NCI-H2196 (cell line): Measurements from ENCODE around the gene GRHPR.

Source experiments
- DNase-seq: peaks from one replicate; lab custom pipeline; 2025; ENCODE audit not compliant: unreplicated experiment; lab: John Stamatoyannopoulos, UW

The GRHPR gene

DNA sequence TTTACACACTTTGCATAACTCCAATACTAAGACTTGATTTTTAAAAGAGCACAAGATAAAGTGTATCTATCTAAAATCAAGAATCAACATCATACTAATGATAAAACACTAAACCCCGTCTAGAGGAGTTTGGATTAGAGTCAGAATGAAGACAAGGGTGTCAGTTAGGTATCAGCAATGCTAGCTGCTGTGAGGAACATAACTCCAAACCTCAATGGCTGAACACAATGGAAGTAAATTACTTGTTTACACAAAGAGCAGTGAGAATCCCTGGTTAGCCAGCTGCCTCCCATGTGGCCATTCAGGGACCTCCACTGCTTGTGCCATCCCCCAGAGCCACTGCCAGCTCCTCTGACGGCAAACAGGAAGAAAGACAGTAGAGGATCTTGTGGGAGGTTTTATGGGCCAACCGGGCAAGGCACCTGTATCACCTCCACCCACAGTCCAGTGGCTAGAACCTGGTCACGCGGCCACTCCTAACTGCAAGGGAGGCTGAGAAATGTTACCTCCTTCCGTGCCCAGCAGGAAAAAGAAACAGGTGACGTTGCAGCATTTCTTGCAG is 24.0 kb upstream of the GRHPR start:
- no peak for DNase-seq

DNA sequence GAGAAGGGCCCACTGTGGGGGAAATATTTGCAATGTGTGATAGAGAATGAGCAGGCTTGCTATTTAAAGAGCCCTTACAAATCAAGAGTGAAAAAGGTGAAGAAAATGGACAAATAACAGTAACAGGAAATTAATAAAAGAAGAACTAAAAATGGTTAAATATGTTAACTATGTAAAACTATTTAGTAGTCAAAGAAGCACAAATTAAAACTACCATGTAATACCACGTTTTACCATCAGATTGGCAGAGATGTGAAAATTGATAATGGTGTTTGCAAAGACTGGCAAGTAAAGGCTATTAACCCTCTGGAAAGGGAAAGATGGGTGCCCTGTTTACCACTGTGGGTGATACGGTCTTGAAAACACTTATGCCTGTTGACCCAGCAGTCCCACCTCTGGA is 23.2 kb upstream of the GRHPR start:
- DNase-seq, result no peak

DNA sequence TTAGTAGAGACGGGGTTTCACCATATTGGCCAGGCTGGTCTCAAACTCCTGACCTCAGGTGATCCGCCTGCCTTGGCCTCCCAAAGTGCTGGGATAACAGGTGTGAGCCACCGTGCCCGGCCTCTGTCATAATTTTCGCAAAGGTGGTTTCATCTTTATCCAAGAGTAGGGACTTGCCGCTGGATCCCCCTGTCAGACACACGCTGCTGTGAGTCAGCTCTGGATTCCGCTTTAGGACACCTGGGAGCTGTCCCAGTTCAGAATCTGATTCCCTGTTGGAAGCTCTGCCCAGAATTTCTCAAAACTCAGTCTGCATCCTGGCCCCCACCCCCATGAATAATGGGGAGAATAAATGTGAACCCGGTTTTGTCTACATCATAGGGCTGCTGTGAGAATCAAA is 17.9 kb upstream of the GRHPR start:
- no peak for DNase-seq

DNA sequence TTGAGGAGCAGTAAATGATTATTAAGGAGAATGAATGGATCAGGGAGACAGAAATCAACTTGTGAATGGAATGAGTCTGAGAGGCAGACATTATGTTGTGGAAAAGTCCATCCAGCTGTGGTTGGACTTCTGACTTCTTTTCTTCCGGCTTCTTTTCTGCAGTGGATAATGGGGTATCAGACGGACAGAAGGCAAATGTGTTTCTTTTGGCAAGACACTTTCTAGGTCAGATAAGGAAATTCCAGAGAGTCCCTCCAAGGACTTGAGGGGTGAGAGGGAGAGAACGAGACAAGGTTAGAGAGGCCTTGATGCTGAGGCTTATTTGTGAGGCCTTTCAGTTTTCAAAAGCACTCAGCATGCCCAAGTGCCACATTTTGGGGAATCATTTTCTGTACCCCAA is 17.1 kb upstream of the GRHPR start:
- no peak for DNase-seq

DNA sequence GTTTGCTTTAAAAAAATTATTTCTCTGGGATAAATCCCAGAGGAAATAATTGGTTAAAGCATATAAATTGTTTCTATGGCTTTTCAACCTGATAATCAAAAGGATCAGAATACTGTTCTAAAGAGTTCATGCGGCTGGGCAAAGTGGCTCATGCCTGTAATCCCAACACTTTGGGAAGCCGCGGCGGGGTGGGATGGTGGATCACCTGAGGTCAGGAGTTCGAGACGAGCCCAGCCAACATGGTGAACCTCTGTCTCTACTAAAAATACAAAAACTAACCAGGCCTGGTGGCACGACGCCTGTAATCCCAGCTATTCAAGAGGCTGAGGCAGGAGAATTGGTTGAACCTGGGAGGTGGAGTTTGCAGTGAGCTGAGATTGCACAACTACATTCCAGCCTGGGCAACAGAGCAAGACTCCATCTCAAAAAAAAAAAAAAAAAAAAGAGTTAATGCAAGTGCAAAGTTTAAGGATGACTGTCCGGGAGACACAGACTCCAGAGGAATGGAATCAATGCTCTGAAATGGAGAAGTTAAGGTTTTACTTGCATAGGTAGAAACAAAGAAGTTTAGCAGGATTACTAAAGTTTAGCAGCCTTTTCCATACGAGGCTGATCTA is 16.6 kb upstream of the GRHPR start:
- DNase-seq, result no peak

DNA sequence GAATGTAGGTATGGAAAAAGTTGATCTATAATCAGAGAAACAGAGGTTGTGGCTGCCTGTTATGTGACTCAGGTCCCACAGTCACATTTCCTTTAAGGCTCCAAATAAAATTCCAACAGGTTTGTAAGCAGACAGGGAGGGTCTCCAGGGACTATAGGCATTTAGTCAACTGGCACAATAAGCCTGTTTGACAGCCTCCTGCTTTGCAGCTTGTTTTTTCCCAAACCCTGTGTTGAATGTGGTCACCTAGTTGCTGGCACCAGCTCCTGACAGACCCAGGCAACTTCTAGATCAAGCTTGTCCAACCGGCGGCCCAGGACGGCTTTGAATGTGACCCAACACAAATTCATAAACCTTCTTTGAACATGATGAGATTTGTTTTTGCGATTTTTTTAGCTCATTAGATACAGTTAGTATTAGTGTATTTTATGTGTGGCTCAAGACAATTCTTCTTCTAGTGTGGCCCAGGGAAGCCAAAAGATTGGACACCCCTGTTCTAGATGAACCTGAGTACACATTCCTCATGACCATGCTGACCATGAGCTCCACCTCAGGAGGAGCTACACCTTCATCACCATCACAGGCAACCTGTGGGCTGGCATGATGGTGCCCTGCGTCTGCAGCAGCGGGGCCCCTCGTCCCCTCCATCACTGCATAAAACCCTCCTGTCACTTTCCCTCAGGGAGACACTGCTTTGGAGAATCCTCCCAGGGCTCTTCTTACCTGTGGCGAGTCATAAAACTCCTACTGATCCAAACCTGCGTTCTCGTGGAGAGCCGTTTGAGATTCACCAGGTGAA is 15.7 kb upstream of the GRHPR start:
- no peak for DNase-seq

DNA sequence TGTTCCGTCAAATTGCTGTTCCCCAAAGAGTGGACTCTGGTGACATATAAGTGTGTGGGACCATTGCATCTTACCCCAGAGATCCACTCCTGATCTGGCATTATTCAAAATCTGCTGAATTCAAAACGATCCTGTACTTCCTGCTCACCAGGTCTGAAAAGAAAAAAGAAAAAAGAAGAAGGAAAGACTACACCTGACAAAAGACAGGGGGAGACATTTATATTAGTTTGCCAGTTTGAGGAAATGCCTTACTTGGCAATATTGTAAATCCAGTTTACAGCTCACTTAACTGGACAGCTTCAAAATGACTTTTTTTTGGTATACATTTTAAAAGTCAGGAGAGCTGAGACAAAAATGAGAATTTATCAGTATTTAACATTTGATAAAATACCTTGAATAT is 15.0 kb upstream of the GRHPR start:
- peak; percentile 18 for DNase-seq

DNA sequence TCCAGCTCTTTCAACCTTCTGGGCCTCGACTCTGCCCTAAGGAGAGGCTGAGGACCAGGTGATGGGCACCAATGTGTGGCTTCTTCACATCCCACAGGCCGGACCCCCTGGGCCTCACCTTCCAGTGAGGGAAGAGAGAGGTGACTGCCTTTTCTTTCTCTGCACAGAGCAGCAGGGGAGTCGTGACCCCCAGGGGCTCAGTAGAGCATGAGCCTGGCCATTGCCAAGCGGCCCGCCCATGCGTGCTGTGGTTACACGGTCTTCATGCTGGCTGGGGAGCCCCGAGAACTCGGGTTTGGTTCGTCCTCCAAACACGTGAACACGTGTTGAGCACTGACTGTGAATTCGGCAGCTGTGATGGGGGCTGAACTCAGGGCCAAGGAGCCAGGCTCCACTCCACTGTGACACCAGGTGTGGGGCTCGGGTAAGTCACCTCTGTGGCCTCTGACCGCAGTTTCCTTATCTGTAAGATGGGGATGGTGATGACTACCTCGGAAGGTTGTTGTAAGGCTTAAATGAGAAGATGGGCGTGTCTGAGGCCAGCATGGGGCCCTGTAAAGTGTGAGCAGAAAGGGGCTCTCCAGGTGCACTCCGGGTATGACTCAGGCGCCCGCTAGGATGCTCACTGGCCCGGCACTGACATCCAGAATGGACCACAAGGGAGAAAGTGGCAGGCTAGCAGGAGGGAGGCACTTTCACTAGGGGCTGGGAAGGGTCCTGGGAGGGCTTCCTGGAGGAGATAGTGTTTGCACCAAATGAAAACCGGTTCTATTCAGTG is 13.4 kb upstream of the GRHPR start:
- DNase-seq, result no peak

DNA sequence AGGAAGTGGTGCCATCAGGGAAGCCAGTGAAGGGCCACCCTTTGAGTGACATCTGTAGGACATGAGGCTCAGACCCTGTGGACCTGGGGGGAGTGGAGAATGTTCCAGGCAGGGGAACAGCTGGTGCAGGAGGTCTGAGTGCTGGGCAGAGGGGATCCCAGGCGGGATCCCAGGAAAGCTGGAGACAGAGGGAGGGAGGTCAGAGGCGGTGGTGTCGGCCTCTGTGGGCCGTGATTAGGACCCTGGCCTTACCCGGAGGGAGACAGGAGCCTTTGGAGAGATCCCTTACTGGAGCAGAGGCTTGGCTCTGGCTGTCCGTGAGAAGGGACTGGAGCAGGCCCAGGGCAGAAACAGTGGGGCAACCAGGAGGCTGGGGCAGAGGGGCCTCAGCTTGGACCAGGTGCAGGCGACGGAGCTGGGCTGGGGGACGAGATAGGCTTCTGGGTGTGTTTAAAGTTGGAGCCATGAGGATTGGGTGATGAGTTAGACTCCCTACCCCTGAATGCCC is 12.1 kb upstream of the GRHPR start:
- no peak for DNase-seq

DNA sequence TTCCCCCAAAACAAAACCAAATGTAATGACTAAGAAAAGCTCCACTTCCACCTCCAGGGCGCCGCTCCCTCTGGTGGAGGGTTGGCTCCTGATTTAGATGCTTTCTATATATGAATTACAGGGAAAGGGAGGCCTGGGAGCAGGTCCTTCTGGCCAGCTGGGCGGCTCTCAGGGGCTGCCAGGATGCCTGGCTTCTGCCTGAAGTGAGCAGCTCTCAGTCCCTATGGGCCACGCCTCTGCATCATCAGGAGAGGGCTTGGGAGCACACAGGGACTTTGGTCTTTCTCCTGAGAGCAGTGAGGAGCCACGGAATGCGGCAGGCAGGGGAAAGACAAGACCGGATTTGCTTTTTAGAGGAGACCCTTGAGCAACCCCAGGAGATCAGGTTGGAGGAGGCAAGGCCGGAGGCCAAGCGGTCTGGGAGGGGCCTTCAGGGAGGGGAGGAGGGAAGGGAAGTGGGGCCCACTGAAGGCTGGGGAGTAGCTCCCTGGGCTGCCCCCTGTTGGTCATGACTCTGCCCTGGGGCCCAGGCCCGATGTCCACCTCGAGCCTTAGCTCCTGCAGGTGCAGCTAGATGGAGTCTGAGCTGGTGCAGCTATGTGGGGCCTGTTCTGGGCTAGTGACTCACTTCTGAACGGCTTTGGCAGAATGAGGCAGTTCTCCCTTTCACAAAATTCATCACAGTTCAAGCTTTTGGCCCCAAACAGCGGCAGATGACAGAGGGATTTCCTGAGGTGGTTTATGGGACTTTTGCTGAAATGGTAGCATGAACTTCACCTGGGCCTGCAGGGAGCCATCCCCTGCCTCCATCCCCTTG is 11.3 kb upstream of the GRHPR start:
- no peak for DNase-seq

DNA sequence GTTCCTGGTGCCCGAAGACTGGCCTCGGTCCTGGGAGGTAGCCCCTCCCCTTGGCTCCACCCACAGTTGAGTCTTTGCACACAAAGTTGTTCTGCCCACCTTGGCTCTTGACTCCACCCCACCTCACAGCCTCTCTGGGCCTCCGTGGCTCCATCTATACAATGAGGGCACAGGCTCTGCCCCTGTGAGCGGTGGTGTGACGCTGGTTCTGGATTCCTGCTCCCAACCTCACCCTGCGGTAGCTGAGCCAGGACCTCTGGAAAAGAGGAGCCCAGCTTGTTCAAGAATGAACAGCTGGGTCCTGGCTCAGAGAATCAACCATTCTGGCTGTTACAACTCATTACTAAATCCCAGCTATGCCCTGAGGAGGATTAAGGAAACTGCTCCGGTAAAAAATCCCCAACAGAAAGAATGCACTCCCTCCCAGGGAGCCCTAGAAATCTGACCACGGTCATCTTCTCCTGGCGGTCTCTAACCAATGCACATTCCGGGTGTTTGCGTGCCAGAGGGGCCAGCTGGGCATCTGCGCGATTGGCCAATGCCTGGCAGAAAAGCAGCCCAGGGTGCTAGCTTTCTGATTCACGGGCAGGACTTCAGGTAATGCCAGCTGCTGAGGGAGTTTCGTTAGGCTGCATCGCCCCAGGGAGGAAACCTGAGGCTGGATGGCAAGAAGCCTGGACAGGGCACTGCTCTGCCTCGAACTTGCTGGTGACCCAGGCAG is 9.9 kb upstream of the GRHPR start:
- no peak for DNase-seq

DNA sequence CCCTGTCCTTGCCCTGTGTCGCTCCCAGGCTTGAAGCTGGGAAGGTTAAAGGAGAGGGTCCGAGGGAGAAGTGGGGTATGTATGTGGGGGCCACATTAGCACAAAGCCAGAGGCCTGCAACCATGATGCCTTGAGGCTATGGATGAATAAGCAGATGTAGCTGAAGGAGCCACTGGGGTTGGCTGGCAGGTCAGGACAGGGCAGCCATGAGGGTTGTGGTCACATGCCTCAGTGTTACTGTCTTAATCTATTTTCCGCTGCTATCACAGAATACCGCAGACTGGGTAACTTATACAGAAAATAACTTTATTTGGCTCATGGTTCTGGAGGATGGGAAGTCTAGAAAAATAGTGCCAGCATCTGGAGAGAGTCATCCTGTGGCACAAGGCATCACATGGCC is 9.2 kb upstream of the GRHPR start:
- no peak for DNase-seq

DNA sequence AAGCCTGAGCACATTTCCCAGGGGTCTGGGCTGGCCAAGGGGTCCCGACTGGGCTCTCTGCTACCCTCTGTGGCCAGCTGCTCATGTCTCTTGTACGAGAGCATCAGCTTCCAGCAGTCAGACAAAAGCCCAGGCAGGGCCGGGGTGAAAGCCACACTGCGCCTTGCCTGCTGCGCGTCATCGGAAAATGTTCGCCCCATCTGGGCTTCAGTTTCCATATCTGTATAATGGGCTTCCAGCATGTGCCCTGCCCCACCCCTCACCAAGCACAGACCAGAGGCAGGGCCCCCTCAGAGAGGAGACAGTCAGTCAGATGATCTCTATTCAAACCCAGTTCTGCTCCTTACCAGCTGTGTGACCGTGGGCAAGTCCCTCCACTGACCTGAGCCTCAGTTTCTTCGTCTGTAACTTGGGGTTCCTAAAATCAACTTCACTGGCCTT is 8.0 kb upstream of the GRHPR start:
- no peak for DNase-seq

DNA sequence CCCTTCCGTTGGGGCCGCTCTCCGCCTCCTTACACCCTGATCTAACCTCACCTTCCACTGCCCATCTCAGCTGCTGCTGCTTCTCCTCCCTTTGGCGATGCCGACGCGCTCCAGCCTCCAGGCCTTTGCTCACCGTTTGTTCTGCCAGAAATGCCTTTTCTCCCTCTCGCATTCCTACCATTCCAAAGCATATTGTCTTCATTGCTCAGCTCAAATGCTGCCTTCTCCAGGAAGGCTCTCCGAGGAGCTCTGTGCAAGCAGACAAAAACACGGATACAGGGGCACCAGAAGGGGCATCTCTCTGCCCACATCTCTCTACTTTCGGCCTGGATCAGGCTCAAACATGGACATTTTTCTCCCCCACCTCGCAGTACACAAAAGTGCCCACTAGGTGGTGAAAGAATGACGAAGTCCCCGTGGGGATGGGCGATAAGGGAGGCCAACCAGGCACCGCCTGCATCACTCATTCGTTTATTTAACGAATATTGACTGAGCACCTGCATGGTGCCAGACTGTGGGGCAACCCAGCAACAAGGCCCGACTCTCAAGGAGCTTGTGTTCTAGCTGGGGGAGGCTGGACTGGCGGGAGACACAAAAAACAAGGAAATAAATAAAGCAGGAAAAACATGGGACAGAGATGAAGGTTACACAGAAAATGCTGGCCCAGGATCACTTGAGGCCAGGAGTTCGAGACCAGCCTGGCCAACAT is 7.3 kb upstream of the GRHPR start:
- peak; percentile 77 for DNase-seq

DNA sequence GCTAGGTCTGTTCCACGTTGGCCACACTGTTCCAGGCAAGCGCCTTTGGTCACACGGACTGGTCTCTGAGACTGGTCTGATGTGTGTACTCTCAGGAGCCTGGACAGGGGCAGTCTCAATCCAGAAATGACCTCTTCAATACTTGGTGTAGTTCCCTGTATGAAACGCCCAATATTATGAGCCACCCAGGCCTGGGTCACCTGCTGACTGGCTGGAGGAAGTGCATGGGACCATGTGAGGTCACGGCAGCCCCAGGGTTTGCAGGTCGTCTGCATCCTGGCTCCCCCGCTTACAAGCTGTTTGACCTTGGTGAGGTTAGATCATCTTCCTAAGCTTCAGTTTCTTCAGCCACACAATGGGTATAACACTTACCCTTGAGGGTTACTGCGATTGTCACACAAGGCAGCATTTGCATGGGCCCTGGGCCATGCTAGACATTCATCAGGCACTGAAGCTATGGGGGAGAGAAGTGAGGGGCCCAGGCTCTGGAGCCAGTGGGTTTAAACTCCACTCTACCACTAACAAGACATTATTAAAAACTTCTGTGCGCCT is 5.2 kb upstream of the GRHPR start:
- DNase-seq, result no peak

DNA sequence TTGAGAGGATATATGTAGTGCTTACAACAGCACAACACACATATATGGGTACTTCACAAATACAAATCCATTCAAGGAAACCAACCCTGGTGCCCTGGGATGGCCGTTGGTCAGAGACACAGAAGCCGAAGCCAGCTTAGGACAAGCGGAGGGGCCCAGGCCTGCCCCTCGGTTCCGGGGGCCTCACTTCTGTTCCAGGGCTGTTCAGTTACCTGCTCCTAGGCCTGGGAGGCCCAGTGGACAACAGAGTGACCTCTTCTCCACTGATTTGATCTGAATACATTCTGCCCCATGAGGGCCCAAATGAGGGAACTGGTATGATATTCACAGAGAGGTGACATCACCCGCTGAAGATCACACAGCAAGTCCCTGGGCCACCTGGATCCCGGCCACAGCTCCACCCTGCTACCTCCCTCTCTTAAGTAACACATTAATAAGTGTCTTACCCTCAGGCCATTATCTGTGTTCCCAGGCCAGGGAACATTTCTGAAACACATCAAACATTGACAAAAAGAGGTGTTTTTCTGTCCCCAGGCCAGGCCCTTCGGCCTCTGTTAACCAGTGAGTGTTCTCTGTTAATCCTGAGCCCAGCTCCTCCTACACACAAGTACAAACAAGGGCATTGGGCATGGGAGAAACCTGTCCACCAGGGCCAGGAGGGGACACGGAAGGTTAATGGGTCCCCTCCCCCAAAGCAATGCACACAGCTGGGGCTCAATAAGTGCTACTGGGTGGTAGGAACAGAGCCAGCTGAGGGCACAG is 4.5 kb upstream of the GRHPR start:
- DNase-seq, result no peak

DNA sequence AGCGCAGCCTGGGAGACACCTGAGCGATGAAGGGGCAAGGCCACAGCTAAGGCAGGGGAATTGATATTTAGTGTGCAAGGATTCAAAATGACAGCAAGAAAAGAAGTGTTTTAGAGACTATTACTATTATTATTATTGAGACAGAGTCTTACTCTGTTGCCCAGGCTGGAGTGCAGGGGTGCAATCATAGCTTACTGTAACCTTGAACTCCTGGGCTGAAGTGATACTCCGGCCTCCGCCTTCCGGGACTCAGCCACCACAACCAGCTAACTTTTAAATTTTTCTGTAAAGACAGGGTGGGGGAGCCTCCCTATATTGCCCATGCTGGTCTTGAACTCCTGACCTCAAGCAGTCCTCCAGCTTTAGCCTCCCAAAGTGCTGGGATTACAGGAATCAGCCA is 3.3 kb upstream of the GRHPR start:
- DNase-seq, result no peak
